ENCODE results near the gene RHBDL1. TPM values are rescaled to one million over a fixed set of nuclear protein-coding genes. Genes with fewer than 3 reads are reported as not detected.
"Not testable (repeated sequence)": the region's sequence is repeated elsewhere in the genome, so short reads cannot be mapped to it uniquely, and the experiment has no call there.

Gene RHBDL1
- total RNA-seq, 1 donor from 2014 or later = 2.1 TPM

GRCh38 chr16:680625-680945, 5.1 kb downstream of the RHBDL1 start:
- ATAC-seq (no peak), DNase-seq (ENCODE audit: missing footprints) (no peak)
- intact Hi-C loops (cut with DNase I) = loop anchor here (10.0 kb wide), 1 partner anchor 1654 kb away; no protein-coding TSS in a partner anchor

GRCh38 chr16:680967-681745, 5.7 kb downstream of the RHBDL1 start:
- DNase-seq (ENCODE audit: missing footprints) (no peak), ATAC-seq (no peak)
- intact Hi-C loops (cut with DNase I) = loop anchor here (10.0 kb wide), 1 partner anchor 1654 kb away; no protein-coding TSS in a partner anchor

GRCh38 chr16:681746-682427, 6.4 kb downstream of the RHBDL1 start:
- no peak for DNase-seq (ENCODE audit: missing footprints)
- intact Hi-C loops (cut with DNase I) = loop anchor here (10.0 kb wide), 1 partner anchor 1653 kb away; no protein-coding TSS in a partner anchor

GRCh38 chr16:682493-683395, 7.3 kb downstream of the RHBDL1 start:
- intact Hi-C loops (cut with DNase I) = loop anchor here (10.0 kb wide), 1 partner anchor 1652 kb away; no protein-coding TSS in a partner anchor
- DNase-seq (ENCODE audit: missing footprints) (no peak), ATAC-seq (no peak)

More at GRCh38 chr16:681746-682427, 6.4 kb downstream of the RHBDL1 start:
- ATAC-seq = no peak

- ATAC-seq = no peak
- no peak for DNase-seq (ENCODE audit: missing footprints)
- intact Hi-C loops (cut with DNase I) = loop anchor here (10.0 kb wide), 1 partner anchor 1651 kb away; no protein-coding TSS in a partner anchor
These were observed 8.1 kb downstream of the RHBDL1 start for GRCh38 chr16:683396-684070.

GRCh38 chr16:684071-684794, 8.8 kb downstream of the RHBDL1 start, which contains the start of gene JMJD8:
Gene JMJD8, minus strand, starts transcription at chr16:684334. Its CDS starts 15 bp downstream, at chr16:684319.
- ATAC-seq (peak; percentile 76), DNase-seq (ENCODE audit: missing footprints) (peak; percentile 99)
- intact Hi-C loops (cut with DNase I) = loop anchor here (10.0 kb wide), 1 partner anchor 1651 kb away; no protein-coding TSS in a partner anchor

- DNase-seq (ENCODE audit: missing footprints) (no peak), ATAC-seq (no peak)
- intact Hi-C loops (cut with DNase I) = loop anchor here (5.0 to 10.0 kb wide), 2 partner anchors 37 to 1650 kb away; partner anchors contain the start of gene ANTKMT
These were observed 9.7 kb downstream of the RHBDL1 start for GRCh38 chr16:684961-685696.

GRCh38 chr16:685967-686366, 10.5 kb downstream of the RHBDL1 start:
- no peak for DNase-seq (ENCODE audit: missing footprints)
- no peak for ATAC-seq
- intact Hi-C loops (cut with DNase I) = loop anchor here (5.0 to 10.0 kb wide), 2 partner anchors 36 to 1649 kb away; partner anchors contain the start of gene ANTKMT

GRCh38 chr16:686459-687260, 11.2 kb downstream of the RHBDL1 start:
- no peak for ATAC-seq
- no peak for DNase-seq (ENCODE audit: missing footprints)
- intact Hi-C loops (cut with DNase I) = loop anchor here (5.0 to 10.0 kb wide), 2 partner anchors 36 to 1648 kb away; partner anchors contain the start of gene ANTKMT

GRCh38 chr16:687499-687898, 12.0 kb downstream of the RHBDL1 start:
- no peak for ATAC-seq
- intact Hi-C loops (cut with DNase I) = loop anchor here (5.0 to 10.0 kb wide), 2 partner anchors 35 to 1647 kb away; partner anchors contain the start of gene ANTKMT
- DNase-seq (ENCODE audit: missing footprints) = no peak

GRCh38 chr16:689175-689897, 13.9 kb downstream of the RHBDL1 start:
- DNase-seq (ENCODE audit: missing footprints) (no peak), ATAC-seq (no peak)
- intact Hi-C loops (cut with DNase I) = loop anchor here (5.0 to 10.0 kb wide), 2 partner anchors 33 to 1645 kb away; partner anchors contain the start of gene ANTKMT

GRCh38 chr16:691242-691641, 15.8 kb downstream of the RHBDL1 start:
- ATAC-seq; intact Hi-C loops (cut with DNase I): not testable (repeated sequence)

GRCh38 chr16:692356-693108, 17.1 kb downstream of the RHBDL1 start:
- DNase-seq (ENCODE audit: missing footprints) (no peak), ATAC-seq (no peak)
- intact Hi-C loops (cut with DNase I) = no loop called here

More at GRCh38 chr16:691242-691641, 15.8 kb downstream of the RHBDL1 start:
- not testable (repeated sequence) for DNase-seq (ENCODE audit: missing footprints)

- ATAC-seq = no peak
- no peak for DNase-seq (ENCODE audit: missing footprints)
- intact Hi-C loops (cut with DNase I) = no loop called here
These were observed 17.9 kb downstream of the RHBDL1 start for GRCh38 chr16:693364-693763.
